Mesendoderm (in vitro differentiated cells): ENCODE results near the gene NEK7.

Experiments
- DNase-seq: peaks from one replicate; pipeline ENCODE4 v3.0.0; 2013
- H2AK5ac ChIP-seq: 2 replicates; pipeline ENCODE4 v1.6.1; 2013; ENCODE audit warnings: low read length, inconsistent platforms
- H2BK120ac ChIP-seq: 2 replicates; pipeline ENCODE4 v1.6.1; 2013; ENCODE audit warnings: low read depth, mild to moderate bottlenecking, low read length, moderate library complexity, mixed read lengths
- H2BK15ac ChIP-seq: replicated peaks from 2 replicates; pipeline ENCODE4 v1.6.1; 2013; ENCODE audit warnings: low read depth, mild to moderate bottlenecking, moderate library complexity
- H2BK5ac ChIP-seq: 2 replicates; pipeline ENCODE4 v1.6.1; 2013; ENCODE audit warnings: low read length, inconsistent platforms
- H3K18ac ChIP-seq: 2 replicates; pipeline ENCODE4 v1.6.1; 2013; ENCODE audit warnings: mild to moderate bottlenecking, low read length, mixed read lengths
- H3K23ac ChIP-seq: one replicate; pipeline ENCODE4 v1.6.1; 2013; ENCODE audit warnings: low read length
- H3K27ac ChIP-seq: 2 replicates; pipeline ENCODE4 v1.5.1; 2013; ENCODE audit warnings: low read depth, mild to moderate bottlenecking, inconsistent platforms, low read length, moderate library complexity
- H3K27me3 ChIP-seq: 2 replicates; pipeline ENCODE4 v1.6.1; 2013; ENCODE audit warnings: low read length, control low read depth, mild to moderate bottlenecking, inconsistent platforms; ENCODE audit not compliant: insufficient read depth, poor library complexity
- H3K36me3 ChIP-seq: 2 replicates; pipeline ENCODE4 v1.6.1; 2013; ENCODE audit warnings: low read length, inconsistent platforms; ENCODE audit not compliant: control insufficient read depth, insufficient read depth
- H3K4ac ChIP-seq: one replicate; pipeline ENCODE4 v1.6.1; 2013; ENCODE audit warnings: low read depth, mild to moderate bottlenecking, low read length, moderate library complexity
- H3K4me1 ChIP-seq: 2 replicates; pipeline ENCODE4 v1.6.1; 2013; ENCODE audit warnings: low read depth, low read length, inconsistent platforms; ENCODE audit not compliant: control insufficient read depth
- H3K4me2 ChIP-seq: 2 replicates; pipeline ENCODE4 v1.6.1; 2013; ENCODE audit warnings: low read length
- H3K4me3 ChIP-seq: 2 replicates; pipeline ENCODE4 v1.5.1; 2013; ENCODE audit warnings: mild to moderate bottlenecking, low read length
- H3K56ac ChIP-seq: one replicate; pipeline ENCODE4 v1.6.1; 2013; ENCODE audit warnings: low read length
- H3K79me1 ChIP-seq: 2 replicates; pipeline ENCODE4 v1.6.1; 2013; ENCODE audit warnings: low read length, inconsistent platforms
- H3K79me2 ChIP-seq: 2 replicates; pipeline ENCODE4 v1.6.1; 2013; ENCODE audit warnings: mild to moderate bottlenecking, low read length; ENCODE audit not compliant: control insufficient read depth, insufficient read depth
- H3K9ac ChIP-seq: 2 replicates; pipeline ENCODE4 v1.6.1; 2013; ENCODE audit warnings: low read length, inconsistent platforms
- H4K5ac ChIP-seq: one replicate; pipeline ENCODE4 v1.6.1; 2013; ENCODE audit warnings: low read length
- H4K8ac ChIP-seq: one replicate; pipeline ENCODE4 v1.6.1; 2013; ENCODE audit warnings: low read depth, mild to moderate bottlenecking, control low read depth, low read length, moderate library complexity
- WGBS: extraction: QIAGEN DNeasy Blood & Tissue Kit; methylation state at CpG from one replicate; pipeline ENCODE4 v1.1.7; 2013; ENCODE audit warnings: low lambda C conversion rate, missing lambda C conversion rate; ENCODE audit not compliant: insufficient coverage; ENCODE audit errors: extremely low coverage; 5-methylcytosine and 5-hydroxymethylcytosine counted together

The NEK7 gene

DNA sequence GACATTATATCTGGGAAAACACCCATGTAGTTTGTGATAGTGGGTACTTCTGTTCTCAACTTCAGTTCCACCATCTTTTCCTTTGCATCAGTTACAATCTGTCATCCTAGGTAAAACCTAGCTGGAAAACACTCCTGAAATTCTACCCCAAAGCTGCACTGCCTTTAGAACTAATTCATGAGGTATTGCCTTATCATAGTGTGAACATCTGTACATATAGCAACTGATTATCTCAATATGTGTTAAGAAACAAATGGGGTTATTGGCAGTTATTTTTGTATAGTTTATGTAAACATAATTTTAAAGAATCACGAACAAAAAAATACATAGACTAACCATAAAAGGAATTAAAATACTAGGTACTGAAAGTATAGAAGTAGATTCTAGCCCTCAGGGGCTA lies 6.4 kb upstream of the NEK7 start:
- Histone ChIP-seq H3K23ac (no peak overlapping the region), H3K4me3 (no peak overlapping the region), H2BK15ac (no peak overlapping the region), H4K8ac (no peak overlapping the region), H3K79me1 (no peaks in the 10 kb centered on the region), H4K5ac (no peak overlapping the region), H2AK5ac (no peak overlapping the region), H3K9ac (no peak overlapping the region), H3K27me3 (no peaks in the 10 kb centered on the region), H3K4me2 (no peak overlapping the region), H3K4ac (no peak overlapping the region), H2BK5ac (no peak overlapping the region), H3K79me2 (no peaks in the 10 kb centered on the region), H2BK120ac (no peak overlapping the region), H3K27ac (no peak overlapping the region), H3K18ac (no peak overlapping the region), H3K36me3 (no peaks in the 10 kb centered on the region), H3K4me1 (no peaks in the 10 kb centered on the region), H3K56ac (no peak overlapping the region)
- DNase-seq: no peak
- WGBS: no CpG with 5 or more reads among the region's 1 CpG

DNA sequence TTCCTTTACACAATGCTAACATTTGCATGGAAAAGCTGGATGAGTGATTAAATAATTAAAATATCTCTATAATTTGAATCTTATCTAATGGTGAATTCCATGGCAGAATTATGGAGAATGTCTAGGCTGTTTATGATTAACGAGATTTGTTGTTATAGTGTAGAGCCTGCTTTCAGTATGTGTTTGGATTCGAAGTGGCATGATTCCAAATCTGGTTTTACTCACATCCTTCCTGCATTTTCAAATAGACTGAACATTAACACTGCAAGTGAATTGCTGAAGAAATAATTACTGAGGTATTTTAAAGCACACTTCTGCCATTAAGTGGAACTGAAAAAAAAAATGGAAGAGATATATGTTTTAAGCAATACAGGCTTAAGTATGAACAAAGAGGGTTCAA lies 5.1 kb upstream of the NEK7 start:
- Histone ChIP-seq H3K56ac (no peak overlapping the region), H2BK15ac (no peak overlapping the region), H3K9ac (no peak overlapping the region), H3K4ac (no peak overlapping the region), H2AK5ac (no peak overlapping the region), H3K18ac (no peak overlapping the region), H2BK120ac (no peak overlapping the region), H2BK5ac (no peak overlapping the region), H4K8ac (no peak overlapping the region), H3K27ac (no peak overlapping the region), H3K27me3 (no peaks in the 10 kb centered on the region), H3K4me2 (no peak overlapping the region), H3K79me2 (no peaks in the 10 kb centered on the region), H4K5ac (no peak overlapping the region), H3K4me1 (no peaks in the 10 kb centered on the region), H3K23ac (no peak overlapping the region), H3K36me3 (no peaks in the 10 kb centered on the region), H3K4me3 (no peak overlapping the region), H3K79me1 (no peaks in the 10 kb centered on the region)
- DNase-seq: no peak
- no CpG with 5 or more reads among the region's 2 CpGs for WGBS

DNA sequence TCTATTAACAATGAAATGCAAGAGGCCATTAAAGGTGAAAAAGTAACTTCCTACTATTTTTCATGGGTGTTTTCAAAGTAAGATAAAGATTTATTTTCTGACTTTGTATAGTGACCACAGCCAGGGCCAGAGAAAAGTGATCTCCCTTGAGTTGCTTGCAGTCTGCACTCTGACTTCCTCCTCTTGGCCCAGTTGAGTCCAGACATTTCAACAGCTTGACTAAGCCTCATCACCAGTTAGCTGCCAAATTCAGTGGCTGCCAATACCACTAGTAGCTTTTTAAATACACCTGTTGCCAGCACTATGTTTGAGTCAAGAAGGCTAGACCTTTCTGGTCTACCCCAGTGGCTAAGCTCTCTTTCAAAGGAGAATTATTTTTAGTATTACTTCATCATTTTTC lies 3.7 kb upstream of the NEK7 start:
- Histone ChIP-seq H2AK5ac (no peak overlapping the region), H3K4me2 (no peak overlapping the region), H3K4ac (no peak overlapping the region), H2BK5ac (no peak overlapping the region), H4K5ac (no peak overlapping the region), H3K18ac (no peak overlapping the region), H3K27me3 (no peaks in the 10 kb centered on the region), H3K79me2 (peaks cover 5% of the 10 kb centered on the region), H2BK120ac (no peak overlapping the region), H3K9ac (no peak overlapping the region), H3K36me3 (no peaks in the 10 kb centered on the region), H3K4me3 (no peak overlapping the region), H3K56ac (no peak overlapping the region), H2BK15ac (no peak overlapping the region), H3K79me1 (no peaks in the 10 kb centered on the region), H3K4me1 (no peaks in the 10 kb centered on the region), H3K27ac (no peak overlapping the region), H3K23ac (no peak overlapping the region), H4K8ac (no peak overlapping the region)
- DNase-seq: no peak

DNA sequence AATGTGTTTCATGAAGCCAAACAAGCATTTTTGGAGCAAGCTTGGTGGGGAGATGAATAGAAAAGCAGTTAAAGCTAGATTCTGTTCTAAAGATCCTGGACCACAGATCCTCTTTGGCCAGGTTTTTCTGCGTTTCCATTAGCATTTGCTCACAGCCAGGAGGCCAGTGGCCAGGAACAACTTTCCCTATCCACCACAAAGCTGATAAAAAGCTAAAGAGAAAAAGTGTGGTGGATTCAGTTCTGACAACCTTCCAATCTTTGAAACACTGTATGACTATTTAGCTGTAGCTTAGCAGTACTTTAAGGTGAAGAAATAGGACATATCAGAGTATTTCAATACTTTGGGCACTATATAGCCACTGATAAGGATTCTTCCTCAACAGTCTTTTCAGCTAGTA lies 3.0 kb upstream of the NEK7 start:
- Histone ChIP-seq H3K4me1 (peaks cover 3% of the 10 kb centered on the region), H2BK120ac (no peak overlapping the region), H3K4me2 (no peak overlapping the region), H3K23ac (no peak overlapping the region), H4K5ac (no peak overlapping the region), H3K27me3 (no peaks in the 10 kb centered on the region), H3K18ac (no peak overlapping the region), H2BK15ac (peak overlapping the region; percentile 92), H2AK5ac (no peak overlapping the region), H3K4ac (no peak overlapping the region), H2BK5ac (no peak overlapping the region), H3K4me3 (no peak overlapping the region), H4K8ac (no peak overlapping the region), H3K9ac (no peak overlapping the region), H3K79me2 (peaks cover 10% of the 10 kb centered on the region), H3K27ac (no peak overlapping the region), H3K79me1 (peaks cover 3% of the 10 kb centered on the region), H3K36me3 (no peaks in the 10 kb centered on the region), H3K56ac (no peak overlapping the region)
- no peak for DNase-seq
- WGBS: no CpG with 5 or more reads among the region's 1 CpG

DNA sequence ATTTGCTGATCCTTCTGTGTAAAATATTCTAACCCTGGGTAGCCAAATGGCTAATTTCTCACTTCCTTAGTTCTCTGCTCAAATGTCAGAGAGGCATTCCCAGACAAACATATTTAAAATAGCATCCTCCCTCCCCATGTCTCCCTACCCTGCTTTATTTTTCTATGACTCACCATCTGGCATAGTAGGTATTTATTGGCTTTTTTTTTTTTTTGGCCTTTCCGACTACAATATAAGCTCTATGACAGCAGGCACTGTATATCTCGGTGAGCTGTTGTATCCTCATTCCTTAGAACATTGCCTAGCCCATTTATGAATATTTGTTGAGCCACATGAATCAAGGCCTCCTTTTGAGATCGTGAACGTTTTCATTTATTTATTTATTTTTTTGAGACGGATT lies 1.5 kb upstream of the NEK7 start:
- no peak for DNase-seq
- H3K79me2 ChIP-seq: peaks cover 13% of the 10 kb centered on the region
- H4K5ac ChIP-seq: no peak overlapping the region
- H3K79me1 ChIP-seq: peaks cover 3% of the 10 kb centered on the region
- peaks cover 3% of the 10 kb centered on the region for H3K4me1 ChIP-seq
- no peak overlapping the region for H3K23ac ChIP-seq
- H3K27me3 ChIP-seq: no peaks in the 10 kb centered on the region
- no peak overlapping the region for H3K4me3 ChIP-seq
- H2BK15ac ChIP-seq: no peak overlapping the region
- peak overlapping the region; percentile 62 for H3K4ac ChIP-seq
- no peaks in the 10 kb centered on the region for H3K36me3 ChIP-seq
- H3K27ac ChIP-seq: no peak overlapping the region
- peak overlapping the region; percentile 51 for H3K18ac ChIP-seq
- no peak overlapping the region for H2BK120ac ChIP-seq
- H2AK5ac ChIP-seq: no peak overlapping the region
- H3K56ac ChIP-seq: no peak overlapping the region
- H3K4me2 ChIP-seq: no peak overlapping the region
- H4K8ac ChIP-seq: peak overlapping the region; percentile 28
- H3K9ac ChIP-seq: no peak overlapping the region
- WGBS: no CpG with 5 or more reads among the region's 5 CpGs
- H2BK5ac ChIP-seq: no peak overlapping the region

DNA sequence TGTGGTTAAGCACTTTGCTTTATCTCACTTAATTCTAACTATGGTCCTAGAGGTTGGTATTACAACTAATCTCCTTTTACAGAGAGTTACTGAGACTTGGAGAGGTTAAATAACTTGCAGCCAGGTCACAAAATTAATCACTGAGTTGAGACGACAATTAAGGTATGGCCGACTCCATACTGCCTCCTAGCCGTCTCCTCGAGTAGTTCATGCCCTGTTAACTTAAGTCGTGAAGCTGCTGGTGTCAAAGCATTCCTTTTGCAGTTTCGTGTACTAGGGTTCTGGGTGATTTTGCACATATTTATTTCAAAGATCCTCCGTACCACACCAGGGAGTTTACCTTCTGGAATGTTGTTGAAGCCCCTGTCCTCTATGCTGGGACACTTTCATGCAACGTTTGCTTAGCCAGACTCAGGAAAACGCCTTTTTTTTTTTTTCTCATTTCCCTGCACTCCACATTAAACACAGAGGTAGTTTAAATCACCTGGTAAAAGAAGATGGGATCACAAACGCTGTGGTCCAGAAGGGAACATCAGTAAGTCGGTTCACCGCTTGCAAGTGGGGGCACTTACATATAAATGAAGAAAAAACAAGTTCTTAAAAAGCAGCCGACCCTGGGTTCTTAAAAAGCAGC lies 570 bp upstream of the NEK7 start:
- H3K56ac ChIP-seq: peak overlapping the region; percentile 85
- H3K27me3 ChIP-seq: no peaks in the 10 kb centered on the region
- peaks cover 3% of the 10 kb centered on the region for H3K4me1 ChIP-seq
- H2BK15ac ChIP-seq: no peak overlapping the region
- H3K4me2 ChIP-seq: peak overlapping the region; percentile 49
- peak overlapping the region; percentile 77 for H3K27ac ChIP-seq
- no peak overlapping the region for H2BK120ac ChIP-seq
- no peak overlapping the region for H4K5ac ChIP-seq
- peaks cover 3% of the 10 kb centered on the region for H3K79me1 ChIP-seq
- peak overlapping the region; percentile 58 for H3K9ac ChIP-seq
- no peaks in the 10 kb centered on the region for H3K36me3 ChIP-seq
- H3K4me3 ChIP-seq: peak overlapping the region; percentile 49
- no CpG with 5 or more reads among the region's 13 CpGs for WGBS
- H3K23ac ChIP-seq: no peak overlapping the region
- H3K4ac ChIP-seq: peak overlapping the region; percentile 86
- H2AK5ac ChIP-seq: no peak overlapping the region
- peak; percentile 89 for DNase-seq
- H3K18ac ChIP-seq: peak overlapping the region; percentile 95
- no peak overlapping the region for H4K8ac ChIP-seq
- H3K79me2 ChIP-seq: peaks cover 16% of the 10 kb centered on the region
- H2BK5ac ChIP-seq: peak overlapping the region; percentile 25
